ENCODE measurements around the gene AKT3.

- TF ChIP-seq EZH2phosphoT487 (IDR thresholded peaks at IDR 0.05; ENCODE audit: low read depth, severe bottlenecking, unreplicated experiment), result no peak
- TF ChIP-seq, protein P1, sequence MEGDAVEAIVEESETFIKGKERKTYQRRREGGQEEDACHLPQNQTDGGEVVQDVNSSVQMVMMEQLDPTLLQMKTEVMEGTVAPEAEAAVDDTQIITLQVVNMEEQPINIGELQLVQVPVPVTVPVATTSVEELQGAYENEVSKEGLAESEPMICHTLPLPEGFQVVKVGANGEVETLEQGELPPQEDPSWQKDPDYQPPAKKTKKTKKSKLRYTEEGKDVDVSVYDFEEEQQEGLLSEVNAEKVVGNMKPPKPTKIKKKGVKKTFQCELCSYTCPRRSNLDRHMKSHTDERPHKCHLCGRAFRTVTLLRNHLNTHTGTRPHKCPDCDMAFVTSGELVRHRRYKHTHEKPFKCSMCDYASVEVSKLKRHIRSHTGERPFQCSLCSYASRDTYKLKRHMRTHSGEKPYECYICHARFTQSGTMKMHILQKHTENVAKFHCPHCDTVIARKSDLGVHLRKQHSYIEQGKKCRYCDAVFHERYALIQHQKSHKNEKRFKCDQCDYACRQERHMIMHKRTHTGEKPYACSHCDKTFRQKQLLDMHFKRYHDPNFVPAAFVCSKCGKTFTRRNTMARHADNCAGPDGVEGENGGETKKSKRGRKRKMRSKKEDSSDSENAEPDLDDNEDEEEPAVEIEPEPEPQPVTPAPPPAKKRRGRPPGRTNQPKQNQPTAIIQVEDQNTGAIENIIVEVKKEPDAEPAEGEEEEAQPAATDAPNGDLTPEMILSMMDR (IDR thresholded peaks at IDR 0.05; ENCODE audit: poor library complexity), result no peak
- TF ChIP-seq EZH2 (IDR thresholded peaks at IDR 0.05; ENCODE audit: borderline replicate concordance), result no peak
Observed at GRCh38 chr1:243594455-243594854, 255.6 kb downstream of the AKT3 start.
